ENCODE measurements around the gene CAPNS1.

Gene CAPNS1

DNA sequence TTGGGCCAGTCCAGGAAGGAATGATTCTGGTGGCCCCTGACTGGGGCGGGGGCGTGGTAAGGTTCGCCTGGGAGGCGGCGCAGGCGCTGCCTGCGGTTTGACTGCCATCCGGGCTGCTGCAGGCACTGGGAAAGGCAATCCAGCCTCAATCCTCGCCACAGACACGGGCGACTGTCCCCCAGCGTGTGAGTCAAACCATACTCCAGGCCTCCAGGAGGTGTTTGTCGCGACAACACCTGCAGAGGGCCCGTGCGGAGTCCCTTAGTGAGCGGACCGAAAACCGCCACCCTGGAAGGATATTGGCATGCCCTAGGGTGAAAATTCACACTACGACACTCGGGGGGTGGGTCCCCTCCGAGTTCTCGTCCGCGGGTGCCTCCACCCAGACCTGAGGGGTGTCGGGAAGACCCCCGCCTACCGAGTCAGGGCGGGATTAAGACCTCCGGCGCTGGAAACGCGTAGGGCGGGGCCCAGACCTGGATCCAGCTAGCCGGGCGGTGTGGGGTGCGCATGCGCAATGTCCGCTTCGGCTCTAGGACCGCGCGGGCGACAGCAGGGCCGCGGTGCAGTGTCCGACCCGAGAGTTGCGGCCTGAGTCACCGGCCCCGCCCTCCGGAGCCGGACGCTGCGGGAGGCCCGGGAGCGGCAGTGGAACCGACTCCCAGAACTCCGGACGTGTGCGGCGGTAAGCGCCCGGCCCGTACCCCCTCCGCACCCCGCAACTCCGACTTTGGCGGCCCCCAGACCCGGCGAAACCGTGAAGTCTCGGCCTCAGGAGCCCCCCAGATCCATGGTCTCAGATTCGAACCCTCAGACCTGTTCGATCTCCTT, at the start of gene CAPNS1:
CAPNS1 (plus strand) TSS at position 594 of the 831 bp plus-strand sequence. CDS start 946 bp downstream, outside the sequence.
- DNase-seq: peak; percentile 91 to 97 (median 96)

DNA sequence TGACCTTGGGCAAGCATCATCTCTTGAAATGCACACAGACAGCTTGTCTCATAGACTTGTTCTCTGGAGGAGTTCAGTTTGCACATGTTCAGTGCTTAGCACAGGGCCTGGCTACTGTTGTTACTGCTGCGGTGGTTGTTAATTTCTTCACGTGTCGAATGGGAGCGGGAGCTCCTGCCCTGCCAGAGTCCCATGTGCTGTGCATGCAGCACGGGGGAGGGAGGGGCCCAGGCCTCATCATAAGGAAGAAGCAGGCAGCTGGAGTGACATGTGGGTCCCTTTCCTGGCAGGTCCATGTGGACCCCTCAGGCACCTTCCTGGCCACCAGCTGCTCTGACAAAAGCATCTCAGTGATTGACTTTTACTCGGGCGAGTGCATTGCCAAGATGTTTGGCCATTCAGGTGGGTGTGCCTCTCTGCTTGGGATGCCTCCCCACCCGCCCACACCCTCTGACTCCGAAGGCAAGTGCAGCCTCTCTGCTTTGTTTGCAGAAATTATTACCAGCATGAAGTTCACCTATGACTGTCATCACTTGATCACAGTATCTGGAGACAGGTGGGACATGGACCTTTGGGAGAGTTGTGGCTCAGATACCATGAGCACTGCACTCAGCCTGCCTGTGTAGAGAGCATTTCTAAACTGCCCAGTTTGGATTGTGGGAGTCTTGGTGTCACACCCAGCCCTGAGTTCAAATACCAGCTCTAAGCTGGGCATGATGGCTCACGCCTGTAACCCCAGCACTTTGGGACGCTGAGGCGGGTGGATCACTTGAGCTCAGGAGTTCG, 48.8 kb upstream of the CAPNS1 start:
- no peak for DNase-seq

DNA sequence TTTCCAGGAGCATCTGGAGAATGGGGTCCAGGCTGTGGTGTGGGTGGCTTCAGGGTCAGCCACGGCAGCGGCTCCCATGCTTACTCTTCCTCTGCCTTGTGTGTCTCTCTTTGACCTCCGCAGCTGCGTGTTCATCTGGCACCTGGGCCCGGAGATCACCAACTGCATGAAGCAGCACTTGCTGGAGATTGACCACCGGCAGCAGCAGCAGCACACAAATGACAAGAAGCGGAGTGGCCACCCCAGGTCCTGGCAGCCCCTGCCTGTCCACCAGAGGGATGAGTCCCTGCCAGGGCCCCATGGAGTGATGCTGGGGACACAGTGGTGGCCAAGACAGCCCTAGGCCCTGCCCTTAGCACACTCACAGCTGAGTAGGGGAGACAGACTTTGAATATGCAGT, 47.3 kb upstream of the CAPNS1 start:
- DNase-seq: no peak

DNA sequence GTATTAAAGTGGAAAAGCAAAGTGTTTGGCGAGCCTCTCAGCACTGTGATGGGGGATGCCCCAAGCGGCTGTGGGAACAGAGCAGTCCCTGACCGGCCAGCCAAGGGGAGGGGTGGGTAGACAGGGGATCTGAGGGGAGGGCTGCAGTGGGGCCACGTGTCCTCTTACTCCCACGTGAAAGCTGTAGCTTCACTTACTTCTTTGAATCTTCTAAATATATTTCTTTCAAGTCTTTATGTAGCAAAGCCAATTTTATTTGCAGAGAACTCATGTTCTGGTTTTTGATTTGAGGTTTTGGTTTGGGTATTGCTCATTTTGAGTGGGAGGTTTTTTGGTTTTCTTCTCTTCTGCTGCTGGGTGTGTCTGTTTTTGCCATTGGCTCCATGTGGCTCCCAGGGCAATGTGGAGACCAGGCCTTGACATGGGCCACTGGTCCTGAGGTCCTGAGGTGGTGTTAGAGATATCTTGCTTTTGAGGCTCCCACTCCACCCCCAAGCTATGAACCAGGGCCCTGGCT, 46.7 kb upstream of the CAPNS1 start:
- DNase-seq: no peak

DNA sequence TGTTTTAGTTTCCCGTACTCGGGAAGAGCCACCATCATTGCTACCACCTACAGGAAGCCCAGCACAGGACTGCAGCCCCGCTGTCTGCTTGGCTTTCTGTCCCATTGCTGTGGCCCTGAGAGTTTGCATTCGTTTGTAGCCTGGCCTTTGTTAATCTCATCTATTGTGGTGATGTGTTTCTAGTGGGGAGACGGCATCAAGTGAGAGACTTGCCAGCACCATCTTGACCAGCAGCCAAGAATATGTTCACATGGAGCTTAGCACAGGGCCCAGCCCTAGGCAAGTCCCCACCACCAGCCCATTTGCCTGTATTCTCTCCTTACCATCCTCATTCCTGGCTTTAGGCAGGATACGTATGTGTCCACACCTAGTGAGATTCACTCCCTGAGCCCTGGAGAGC, 46.2 kb upstream of the CAPNS1 start:
- no peak for DNase-seq

DNA sequence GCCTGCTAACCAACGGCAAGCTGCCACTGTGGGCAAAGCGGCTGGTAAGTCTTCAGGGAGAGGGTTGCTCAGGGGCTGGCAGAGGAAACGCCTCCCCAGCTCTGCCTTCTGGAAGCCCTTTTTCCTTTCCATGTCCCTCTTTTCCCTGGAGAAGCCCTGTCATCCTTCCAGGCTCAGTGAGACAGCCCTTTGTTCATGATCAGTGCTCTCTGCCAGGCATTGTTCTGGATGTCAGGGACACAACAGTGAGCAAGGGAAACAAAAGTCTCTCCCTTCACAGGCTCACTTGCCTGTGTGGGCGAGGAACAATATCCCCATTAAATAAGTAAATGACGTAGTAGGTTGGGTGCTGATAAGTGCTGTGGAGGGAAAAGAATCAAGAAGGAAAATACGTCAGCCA, 42.8 kb upstream of the CAPNS1 start:
- DNase-seq: no peak

DNA sequence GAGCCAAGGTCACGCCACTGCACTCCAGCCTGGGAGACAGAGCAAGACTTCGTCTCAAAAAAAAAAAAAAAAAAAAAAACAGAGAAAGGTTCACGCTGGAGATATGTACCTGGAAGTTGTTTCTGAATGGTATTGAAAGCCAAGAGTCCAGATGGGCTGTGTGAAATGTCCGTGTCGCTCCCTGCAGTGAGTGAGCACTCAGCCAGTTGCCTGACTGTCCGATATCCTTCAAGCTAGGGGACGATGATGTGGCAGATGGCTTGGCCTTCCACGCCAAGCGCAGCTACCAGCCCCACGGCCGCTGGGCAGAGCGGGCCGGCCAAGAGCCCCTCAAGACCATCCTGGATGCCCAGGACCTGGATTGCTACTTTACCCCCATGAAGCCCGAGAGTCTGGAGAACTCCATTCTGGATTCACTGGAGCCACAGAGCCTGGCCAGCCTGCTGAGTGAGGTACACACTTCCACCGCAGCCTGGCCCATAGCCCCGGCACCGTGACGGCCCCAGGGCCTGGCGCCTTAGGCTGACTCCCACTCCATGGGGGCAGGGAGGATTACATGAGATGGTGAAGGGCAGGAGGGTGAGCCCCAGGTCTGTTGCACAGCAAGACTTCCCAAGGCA, 40.6 kb upstream of the CAPNS1 start:
- no peak for DNase-seq

DNA sequence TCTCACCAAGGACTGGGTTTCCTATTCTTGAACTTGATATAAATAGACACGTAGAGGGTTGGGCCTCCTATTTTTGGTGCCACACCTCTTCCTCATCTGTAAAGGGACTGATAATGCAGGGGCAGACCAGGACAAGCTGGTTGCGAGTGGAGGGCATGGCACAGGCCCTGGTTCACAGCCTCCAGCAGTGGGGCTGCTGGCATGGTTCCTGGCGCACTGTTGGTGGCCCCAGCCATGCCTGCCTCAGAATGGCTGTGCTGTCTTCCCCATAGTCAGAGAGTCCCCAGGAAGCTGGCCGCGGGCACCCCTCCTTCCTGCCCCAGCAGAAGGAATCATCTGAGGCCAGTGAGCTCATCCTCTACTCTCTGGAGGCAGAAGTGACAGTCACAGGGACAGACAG, 39.4 kb upstream of the CAPNS1 start:
- DNase-seq: no peak

DNA sequence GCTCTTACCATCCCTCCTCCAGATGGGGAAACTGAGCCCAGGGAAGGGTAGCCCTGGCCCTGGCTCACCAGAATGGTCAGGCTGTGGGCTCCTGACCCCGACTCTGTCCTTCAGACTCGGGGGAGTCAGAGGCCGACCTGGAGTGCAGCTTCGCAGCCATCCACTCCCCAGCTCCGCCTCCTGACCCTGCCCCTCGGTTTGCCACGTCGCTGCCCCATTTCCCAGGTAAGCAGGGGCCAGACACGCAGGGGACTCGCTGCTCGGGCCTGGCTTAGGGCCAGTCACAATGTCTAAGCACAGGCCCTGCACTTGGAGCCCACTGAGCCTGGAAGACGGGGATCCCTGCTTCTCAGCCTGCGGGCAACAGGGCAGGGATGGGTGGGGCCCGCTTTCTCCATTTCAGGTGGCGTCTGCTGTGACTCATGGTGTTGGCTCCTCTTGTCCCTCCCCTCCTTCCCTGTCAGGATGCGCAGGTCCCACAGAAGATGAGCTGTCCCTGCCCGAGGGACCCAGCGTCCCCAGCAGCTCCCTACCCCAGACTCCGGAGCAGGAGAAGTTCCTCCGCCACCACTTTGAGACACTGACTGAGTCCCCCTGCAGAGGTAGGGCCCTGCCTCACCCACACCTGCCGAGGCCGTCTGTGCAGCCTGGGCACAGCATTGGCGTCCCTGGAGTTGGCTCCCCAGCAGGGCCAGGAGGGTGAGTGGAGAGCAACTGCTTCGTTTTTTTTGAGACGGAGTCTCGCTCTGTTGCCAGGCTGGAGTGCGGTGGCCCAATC, 38.1 kb upstream of the CAPNS1 start:
- no peak for DNase-seq

DNA sequence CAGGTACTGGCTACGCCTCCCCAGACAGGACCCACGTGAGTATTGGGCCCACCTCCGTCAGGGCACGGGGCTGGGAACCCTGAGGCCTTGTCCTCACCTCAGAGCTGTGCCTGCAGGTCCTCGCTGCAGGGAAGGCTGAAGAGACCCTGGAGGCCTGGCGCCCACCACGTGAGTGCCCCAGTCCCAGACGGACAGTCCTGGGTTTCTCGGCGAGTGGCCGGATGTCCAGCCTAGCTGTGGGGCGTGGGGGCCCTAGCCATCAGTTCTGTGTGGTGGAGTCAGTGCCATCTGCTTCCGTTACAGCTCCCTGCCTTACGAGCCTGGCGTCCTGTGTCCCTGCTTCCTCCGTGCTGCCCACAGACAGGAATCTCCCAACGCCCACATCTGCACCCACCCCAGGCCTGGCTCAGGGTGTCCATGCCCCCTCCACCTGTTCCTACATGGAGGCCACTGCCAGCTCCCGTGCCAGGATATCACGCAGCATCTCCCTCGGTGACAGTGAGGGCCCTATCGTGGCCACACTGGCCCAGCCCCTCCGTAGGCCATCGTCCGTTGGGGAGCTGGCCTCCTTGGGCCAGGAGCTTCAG, 36.7 kb upstream of the CAPNS1 start:
- no peak for DNase-seq

DNA sequence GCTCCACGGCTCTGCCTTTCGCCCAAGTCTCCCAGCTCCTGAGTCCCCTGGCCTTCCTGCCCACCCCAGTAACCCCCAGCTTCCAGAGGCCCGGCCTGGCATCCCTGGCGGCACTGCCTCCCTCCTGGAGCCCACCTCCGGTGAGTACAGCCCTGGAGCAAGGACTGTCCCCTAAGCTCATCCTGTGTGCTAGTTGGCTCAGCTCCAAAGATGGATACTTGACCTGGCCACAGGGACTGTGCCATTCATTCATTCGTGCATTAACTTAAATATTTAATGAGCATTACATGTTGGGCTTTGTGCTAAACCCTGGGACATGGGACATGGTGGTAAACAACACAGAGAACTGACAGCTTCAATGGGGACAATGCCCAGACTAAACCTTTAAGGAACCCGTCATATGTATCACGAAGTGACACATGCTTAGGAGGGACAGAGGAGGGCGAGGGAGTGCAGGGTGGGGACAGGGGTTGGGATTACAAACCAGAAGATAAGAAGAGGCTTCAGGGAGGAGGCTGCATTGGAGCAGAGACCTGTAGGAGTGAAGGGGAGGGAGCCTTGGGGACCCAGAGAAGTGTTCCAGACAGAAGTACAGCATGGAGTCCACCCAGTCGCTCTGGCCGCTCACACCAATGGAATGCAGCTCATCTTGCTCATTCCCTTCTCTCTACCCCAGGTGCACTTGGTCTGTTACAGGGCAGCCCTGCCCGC, 35.9 kb upstream of the CAPNS1 start:
- DNase-seq: no peak

DNA sequence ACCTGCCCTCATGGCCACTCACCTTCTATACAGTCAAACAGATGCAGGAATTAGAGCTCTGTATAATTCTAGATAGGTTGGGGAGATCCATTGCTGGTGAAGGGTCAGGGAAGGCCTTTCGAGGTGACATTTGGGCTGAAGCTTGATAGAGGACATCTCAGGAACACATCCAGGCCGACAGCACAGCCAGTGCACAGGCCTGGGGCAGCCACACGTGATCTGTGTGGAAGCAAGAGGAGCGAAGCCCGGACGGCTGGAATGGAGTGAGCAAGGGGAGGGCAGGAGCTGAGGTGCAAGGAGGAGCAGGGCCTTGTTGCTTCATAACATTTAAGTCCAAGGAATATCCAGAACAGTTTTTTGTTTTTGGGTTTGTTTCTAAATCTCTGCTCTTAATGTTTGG, 33.4 kb upstream of the CAPNS1 start:
- DNase-seq: no peak

DNA sequence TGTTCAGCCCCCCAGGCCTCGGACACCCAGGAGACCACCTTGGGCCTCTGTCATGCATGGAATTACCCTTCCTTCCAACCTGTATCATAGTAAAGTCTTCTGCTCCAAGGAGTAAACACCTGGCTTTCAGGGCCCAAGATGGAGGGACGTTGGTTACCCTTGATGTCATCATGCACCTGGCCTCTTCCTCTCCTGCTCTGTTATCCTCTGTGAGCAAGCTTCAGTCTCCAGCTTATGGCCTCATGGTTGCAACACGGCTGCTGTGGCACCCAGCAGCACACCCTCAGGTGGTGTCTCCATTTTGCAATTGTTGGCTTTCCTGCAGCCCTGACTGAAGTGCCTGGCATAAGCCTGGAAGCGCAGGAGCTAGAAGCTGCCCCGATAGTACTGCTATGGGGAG, 32.9 kb upstream of the CAPNS1 start:
- no peak for DNase-seq

DNA sequence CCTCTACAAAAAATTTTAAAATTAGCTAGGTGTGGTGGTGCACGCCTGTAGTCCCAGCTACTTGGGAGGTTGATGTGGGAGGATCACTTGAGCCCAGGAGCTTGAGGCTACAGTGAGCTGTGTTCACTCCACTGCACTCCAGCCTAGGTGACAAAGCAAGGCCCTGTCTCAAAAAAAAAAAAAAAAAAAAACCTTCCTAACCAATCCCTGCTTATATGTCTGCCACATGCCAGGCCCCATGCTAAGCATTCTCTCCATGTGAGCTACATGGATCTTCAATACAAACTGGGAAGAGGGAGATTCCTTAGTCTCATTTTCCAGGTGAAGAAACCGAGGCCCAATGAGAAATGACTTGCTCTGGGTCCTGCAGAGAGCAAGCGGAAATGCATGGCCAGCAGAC, 31.2 kb upstream of the CAPNS1 start:
- no peak for DNase-seq

DNA sequence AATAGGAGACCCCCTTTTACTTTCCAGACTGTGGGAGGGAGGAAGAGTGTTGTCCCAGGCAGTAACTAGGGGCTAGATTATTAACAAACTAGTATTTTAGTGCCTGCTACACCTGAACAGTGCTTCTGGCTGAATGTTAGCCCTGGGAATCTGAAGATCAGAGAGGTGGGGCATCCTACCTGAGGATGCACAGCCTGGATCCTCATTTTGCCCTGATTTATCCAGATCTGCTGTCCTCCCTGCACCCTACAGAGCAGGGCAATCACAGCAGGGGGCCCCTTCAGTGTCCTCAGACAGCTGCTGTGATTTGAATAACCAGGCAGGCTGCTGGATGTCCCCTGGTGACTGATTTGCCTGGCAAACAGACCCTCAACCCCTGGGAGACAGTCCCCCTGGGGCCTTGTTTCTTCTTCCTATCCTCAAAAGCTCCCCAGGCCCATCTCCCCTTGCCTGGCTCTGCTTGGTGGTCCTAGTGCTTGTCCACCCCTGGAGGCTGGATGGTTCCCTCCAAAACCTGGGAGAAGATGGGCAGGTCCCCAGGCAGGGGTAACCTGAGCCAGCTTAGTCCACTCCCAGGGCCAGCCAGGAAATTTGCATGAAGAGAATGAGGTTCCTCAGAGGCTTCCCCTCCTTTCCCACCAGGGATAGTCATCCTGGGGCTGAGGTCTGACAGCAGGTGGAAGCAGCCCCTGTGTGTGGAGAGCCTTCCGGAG, 29.2 kb upstream of the CAPNS1 start, which contains the start of gene OVOL3:
OVOL3 (plus strand) TSS at position 657 of the 713 bp plus-strand sequence. CDS start 60 bp downstream, outside the sequence.
- DNase-seq: no peak

DNA sequence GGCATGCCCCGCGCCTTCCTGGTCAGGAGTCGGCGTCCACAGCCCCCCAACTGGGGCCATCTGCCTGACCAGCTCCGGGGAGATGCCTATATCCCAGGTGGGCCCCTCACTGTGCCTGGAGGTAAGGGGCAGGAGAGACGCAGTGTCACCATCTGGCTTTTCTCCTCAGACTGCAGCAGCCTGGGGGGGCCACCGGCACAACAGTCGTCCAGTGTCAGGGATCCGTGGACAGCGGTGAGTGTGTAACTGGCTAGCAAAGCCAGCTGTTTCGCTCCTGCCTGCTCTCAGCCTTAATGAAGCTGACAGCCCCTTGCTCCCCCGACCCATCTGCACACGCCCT, 28.7 kb upstream of the CAPNS1 start:
- no peak for DNase-seq

DNA sequence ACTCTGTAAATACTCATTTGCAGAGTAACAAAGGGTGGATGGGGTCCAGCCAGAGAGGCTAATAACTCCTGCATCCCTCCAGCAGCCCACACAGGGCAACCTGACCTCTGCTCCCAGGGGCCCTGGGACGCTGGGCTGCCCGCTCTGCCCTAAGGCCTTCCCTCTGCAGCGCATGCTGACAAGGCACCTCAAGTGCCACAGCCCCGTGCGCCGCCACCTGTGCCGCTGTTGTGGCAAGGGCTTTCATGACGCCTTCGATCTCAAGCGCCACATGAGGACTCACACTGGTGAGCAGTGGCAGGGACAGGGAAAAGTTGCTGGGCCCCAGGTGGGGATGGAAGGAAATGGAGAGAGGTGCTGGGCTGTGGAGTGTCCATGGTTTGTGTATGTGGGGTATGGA, 27.2 kb upstream of the CAPNS1 start:
- no peak for DNase-seq

DNA sequence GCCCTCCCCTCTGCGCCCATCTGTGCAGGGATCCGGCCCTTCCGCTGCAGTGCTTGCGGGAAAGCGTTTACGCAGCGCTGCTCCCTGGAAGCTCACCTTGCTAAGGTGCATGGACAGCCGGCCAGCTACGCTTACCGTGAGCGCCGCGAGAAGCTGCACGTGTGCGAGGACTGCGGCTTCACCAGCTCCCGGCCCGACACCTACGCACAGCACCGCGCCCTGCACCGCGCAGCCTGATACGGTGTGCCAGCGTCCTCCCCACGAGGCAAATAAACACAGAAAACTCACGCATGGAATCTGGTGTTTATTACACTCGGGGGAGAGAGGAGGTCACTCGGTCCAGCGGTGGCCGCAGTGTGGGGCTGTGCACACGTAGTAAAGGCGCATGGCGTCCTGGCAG, 26.4 kb upstream of the CAPNS1 start:
- DNase-seq: no peak

DNA sequence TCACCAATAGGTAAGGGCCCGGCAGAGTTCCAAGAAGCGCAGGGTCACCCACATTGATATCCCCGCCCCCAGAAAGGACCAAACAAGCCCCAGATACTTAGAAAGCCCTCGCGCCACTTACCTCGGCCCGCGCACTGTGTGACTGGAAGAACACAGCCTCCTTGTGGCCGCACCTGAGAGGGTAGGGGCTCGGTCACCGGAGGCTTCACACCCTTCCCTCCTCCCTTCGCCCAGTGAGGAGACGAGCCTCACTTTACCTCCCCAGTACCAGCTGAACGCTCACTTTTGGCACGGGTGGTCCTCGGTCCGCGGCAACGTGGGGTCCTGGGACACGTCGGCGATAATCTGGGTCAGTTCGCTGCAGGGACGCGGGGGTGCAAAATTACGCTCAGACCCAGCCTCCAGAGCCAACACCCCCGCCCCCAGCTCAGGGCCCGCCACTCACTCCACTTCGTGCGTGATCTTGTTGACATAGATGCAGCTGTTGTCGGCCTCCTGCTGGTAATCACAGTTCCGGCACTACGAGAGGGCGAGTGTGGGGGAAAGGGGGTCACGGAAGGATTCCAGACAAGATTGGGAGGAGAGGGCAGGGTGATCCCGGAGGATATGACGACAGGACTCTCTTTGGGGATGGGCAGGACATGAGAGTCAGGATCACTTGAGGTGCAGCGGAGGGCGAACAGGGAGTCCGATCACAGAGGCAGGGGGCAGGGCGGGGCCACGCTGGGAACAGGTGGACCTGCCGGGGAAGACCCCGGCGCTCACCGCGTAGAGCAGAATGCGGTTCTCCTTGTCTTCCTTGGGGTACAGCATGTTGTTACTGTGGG, 25.8 kb upstream of the CAPNS1 start:
- peak; percentile 17 to 54 (median 32) for DNase-seq
